ENCODE results near the gene PAGE1.
"Not testable (repeated sequence)": the region's sequence is repeated elsewhere in the genome, so short reads cannot be mapped to it uniquely, and the experiment has no call there.

PAGE1 gene, protein sequence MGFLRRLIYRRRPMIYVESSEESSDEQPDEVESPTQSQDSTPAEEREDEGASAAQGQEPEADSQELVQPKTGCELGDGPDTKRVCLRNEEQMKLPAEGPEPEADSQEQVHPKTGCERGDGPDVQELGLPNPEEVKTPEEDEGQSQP

DNA sequence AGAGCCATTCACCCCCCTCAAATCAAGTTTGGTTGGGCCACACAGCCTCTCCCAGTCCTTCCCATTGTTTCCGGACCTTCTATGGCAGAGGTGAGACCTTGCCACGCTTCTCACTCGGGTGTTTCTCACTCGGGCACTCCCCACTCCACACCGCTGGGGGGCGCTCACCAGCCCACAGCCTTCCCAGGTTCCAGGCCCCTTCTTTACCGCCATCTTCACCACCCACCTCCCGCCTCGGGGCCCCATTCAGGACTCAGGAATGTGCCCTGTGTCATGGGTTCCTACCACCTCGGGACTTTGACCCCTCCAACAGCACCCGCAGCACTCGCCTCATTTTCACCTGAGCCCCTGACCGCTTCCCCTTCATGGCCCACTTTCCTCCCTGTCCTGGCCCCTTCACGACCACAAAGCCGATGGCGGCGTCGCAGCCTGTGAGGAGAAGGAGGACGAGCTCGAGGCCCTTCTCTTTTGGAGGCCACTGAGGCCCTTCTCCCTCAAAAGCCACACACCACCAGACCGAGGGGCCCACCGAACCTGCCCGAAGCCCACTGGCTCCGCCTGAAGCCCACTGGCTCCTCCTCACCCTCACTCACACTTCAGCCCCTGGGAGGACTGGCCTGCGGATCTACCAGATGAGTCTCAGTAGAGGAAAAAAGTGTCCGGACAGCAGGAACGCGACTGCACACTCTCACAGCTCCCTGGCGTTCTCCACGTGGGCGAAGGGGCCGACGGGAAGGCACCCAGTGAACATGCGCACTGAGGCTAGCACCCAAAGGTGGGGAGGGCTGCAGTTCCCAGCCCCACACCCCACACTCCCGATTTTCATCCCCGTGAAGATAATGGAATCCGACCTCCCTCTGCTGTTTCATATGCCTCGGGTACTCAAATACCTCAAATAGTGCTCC, at the start of gene PAGE1:
Gene PAGE1, minus strand, starts transcription at position 709 of the 905 bp plus-strand sequence. CDS start 1,214 bp downstream, outside the sequence.
- DNase-seq: no peak

DNA sequence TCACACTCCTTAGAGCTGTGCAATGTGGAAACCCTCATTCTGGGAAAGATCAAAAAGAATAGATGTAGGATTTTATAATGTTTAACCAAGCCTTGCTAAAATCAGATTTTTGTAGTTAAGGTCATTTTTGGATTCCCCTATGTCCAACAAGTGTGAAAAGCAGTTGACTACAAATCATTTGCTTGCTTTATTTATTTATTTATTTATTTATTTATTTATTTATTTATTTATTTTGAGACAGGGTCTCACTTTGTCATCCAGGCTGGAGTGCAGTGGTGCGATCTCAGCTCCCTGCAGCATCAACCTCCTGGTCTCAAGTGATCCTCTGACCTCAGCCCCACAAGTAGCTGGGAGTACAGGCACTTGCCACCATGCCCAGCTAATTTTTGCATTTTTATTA, 45.7 kb upstream of the PAGE1 start:
- DNase-seq: not testable (repeated sequence)

GRCh38 chrX:49727847-49728246, 32.1 kb upstream of the PAGE1 start:
- no peak for DNase-seq

DNA sequence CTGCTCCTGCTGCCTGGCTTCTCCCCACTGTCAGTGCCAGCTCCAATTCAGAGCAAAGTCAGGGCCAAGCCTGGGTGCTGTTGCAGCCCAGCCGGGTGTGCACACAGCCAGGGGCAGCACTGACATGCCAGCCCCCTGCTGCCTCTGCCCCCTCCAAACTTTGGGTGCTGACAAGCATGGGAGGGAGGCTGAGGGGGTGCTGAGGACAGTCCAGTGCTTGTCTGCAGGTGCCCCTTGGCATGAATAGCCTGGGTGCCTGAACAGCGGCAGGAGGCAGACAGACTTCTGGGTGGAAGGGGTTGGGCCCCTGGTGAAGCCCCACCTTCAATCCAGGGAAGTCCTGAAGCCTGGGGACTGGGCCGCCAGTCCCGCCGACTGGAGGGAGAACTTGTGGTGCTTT, 31.2 kb upstream of the PAGE1 start:
- DNase-seq: no peak

DNA sequence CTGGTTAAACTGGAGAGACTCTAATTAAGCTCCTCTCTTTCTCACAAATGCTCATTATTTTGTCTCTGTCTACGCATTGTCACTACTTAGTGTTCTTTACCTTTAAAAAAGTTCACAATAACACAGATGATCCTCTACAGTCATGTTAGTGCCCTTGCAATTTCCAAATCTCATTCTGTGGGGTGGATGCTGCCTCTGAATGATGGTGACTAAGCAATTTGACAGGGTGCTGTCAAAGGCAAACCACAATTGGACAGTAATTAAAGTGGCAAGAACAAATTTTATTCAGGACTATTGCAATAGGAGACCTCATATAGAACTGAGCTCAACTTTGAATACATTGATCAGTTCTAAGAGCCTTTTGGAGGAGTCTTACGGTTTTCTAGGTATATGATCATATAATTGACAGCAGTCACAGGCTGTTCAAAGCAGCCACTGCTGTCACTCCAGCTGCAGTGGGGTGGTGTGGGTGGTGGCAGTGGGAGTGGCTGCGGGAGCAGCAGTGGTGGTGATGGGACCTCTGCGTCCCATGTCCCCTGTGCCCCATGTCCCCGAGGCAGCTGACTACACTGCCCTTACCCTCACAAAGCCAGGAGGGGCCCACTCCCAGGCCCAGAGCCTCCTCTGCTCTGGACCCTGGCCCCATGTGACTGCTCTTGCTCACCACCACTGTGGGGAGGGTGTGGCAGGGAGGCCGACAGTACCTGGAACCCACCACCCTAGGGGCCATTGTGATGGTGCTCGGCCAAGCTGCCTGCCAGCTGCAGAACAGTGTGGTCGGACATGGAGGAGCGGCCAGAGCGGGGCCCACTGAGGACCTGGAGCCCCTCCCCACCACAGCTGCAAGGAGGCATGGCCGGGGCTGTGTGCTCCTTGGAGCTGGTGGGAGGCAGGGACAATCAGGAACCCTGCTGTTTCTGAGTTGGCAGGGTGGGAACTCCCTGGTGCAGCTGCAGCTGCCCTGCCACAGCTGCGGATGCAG, 30.4 kb upstream of the PAGE1 start:
- no peak for DNase-seq

GRCh38 chrX:49725401-49725800, 29.6 kb upstream of the PAGE1 start:
- DNase-seq: no peak

DNA sequence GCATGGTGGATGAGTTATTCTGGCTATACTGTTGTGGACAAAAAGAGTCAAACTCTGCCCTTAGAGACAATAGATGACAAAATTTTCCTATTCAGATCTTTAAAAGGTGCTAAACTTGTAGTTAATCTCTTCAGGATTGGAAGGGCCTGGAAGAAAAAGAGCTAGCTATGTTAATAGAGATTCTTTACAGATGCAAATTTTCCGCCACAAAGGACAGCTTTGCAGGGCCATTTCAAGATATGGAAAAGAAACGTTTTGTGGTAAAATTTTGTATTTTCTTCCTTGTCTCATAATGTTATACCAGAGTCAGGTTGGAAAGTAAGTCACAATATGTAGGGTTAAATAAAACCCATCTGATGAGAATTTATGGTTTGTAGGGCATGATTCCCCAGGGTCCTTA, 24.3 kb upstream of the PAGE1 start:
- DNase-seq: not testable (repeated sequence)

DNA sequence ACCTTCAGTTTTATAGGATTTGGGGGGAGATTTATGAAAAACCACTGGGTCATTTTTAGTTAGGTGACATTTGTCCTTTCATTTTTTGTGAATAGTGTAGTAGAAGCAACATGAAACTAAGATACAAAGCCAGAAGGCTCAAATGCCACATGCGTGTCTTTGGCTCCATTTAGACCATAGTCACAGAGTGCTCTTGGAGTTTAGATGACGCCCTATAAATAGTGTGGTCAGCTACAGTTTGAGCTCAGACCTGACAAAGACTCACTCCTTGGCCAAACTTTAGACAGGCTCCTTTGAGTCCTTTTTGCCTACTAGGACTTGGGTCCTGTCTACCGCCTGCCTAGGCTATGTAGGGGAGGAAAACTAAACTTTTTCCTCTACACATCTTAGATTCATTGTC, 16.8 kb upstream of the PAGE1 start:
- no peak for DNase-seq

GRCh38 chrX:49710744-49711319, 15.0 kb upstream of the PAGE1 start:
- no peak for DNase-seq

- no peak for DNase-seq
Observed at GRCh38 chrX:49704691-49705404, 9.1 kb upstream of the PAGE1 start.

GRCh38 chrX:49701933-49702332, 6.1 kb upstream of the PAGE1 start:
- no peak for DNase-seq

- DNase-seq: no peak
Observed at GRCh38 chrX:49701323-49701722, 5.5 kb upstream of the PAGE1 start.

GRCh38 chrX:49675075-49675719, 20.6 kb downstream of the PAGE1 start:
- no peak for DNase-seq

DNA sequence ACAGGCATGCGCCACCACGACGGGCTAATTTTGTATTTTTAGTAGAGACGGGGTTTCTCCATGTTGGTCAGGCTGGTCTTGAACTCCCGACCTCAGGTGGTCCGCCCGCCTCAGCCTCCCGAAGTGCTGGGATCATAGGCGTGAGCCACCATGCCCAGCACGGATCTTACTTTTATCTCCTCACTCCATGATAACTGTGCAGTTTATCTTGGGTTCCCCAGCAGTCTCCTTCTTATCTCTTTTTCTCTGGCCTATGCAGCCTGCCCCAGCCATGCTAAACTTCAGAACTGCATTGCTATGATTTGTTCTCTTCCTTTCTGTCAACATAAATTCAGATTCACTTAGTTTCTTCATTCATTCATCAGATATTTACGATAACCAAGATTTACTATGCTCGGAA, 22.4 kb downstream of the PAGE1 start:
- no peak for DNase-seq

DNA sequence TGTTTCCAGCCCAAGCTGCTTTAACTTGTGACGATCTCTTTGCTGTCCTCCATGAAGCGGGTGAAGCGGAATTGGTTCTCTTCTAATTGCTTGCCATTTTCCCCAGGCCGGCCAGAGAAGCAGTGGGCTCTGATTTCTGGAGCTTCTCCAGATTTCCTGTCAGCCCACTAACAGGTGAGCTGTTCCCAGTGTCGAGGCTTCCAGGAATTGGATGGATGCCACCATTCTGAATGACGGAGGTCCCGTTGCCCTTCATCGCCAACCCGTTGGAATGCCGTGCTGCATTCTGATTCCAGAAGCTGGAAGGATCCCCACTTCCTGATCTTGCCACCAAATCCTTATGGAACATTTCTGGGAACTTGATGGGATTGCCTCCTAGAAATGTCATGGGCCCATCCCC, 31.0 kb downstream of the PAGE1 start:
- no peak for DNase-seq

DNA sequence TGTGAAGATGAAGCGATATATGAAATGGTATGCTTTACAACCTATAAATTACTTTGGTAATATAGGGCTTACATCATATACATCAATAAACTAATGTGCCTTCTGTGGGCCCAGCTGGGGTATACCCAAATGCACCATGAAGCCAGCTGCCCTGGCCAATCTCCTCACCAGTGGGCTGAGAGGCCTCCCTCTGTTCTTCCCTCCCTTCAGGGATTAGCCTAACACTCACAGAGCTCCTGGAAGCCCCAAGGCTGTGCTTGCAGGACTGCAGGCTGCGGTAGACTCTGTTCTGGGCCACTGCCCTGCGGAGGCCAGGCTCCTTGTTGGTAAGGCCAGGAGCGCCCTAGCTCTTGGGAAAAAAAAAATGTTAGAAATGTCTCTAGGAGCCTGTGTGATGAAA, 33.9 kb downstream of the PAGE1 start:
- no peak for DNase-seq

DNA sequence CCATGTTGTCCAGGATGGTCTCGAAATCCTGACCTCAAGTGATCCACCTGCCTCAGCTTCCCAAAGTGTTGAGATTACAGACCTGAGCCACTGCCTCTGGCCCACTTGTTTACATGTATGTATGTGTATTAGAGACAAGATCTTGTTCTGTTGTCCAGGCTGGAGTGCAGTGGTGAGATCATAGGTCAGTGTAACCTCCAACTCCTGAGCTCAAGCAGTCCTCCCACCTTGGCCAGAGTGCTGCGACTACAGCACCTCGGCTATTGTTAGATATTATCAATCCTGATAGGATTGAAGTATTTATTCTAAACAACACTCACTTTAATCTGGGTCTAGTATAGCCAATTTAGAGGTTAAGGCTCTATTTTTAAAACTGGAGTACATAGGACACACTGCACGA, 36.0 kb downstream of the PAGE1 start:
- no peak for DNase-seq

- DNase-seq: no peak
Observed at GRCh38 chrX:49656533-49656932, 39.3 kb downstream of the PAGE1 start.

GRCh38 chrX:49644991-49645637, 50.7 kb downstream of the PAGE1 start:
- no peak for DNase-seq
